ENCODE measurements around the gene RPEL1. TPM values are rescaled to one million over a fixed set of nuclear protein-coding genes. Genes with fewer than 3 reads are reported as not detected.

The RPEL1 gene
- total RNA-seq, 1 experiment from 2014 or later = 0.10 TPM

- Histone ChIP-seq H3K4me2 (ENCODE audit: low read length) (no peak overlapping the region), H3K27me3 (ENCODE audit: insufficient read depth, low read length) (peaks cover 39% of the 10 kb centered on the region), H3K4me1 (ENCODE audit: control insufficient read depth in 1 of 2, insufficient read depth in 2 of 2, low read length in 2 of 2) (peaks cover 7 to 11% of the 10 kb centered on the region in 2 experiments), H3K36me3 (ENCODE audit: control insufficient read depth in 1 of 2, insufficient read depth in 2 of 2, low read length in 2 of 2) (no peaks in the 10 kb centered on the region), H3K9me2 (ENCODE audit: insufficient read depth) (no peaks in the 10 kb centered on the region), H3K4me3 (replicated peaks in 1 of 2; ENCODE audit: low read depth in 1 of 2, low read length in 2 of 2) (no peak overlapping the region), H3K79me2 (ENCODE audit: insufficient read depth, low read length) (no peaks in the 10 kb centered on the region), H2AFZ (ENCODE audit: low read depth, low read length, poor library complexity, severe bottlenecking) (no peak overlapping the region), H4K20me1 (ENCODE audit: insufficient read depth) (no peaks in the 10 kb centered on the region), H3K27ac (ENCODE audit: low read depth, low read length) (no peak overlapping the region), H3K9me3 (ENCODE audit: control insufficient read depth in 1 of 2, insufficient read depth in 1 of 2, low read depth in 1 of 2, low read length in 2 of 2) (no peaks in the 10 kb centered on the region), H3K9ac (ENCODE audit: low read length) (no peak overlapping the region)
- DNase-seq (ENCODE audit: low read depth, low spot score) (no peak), ATAC-seq (no peak)
- POLR2A ChIA-PET = no interaction called here
- RAD21 ChIA-PET (ENCODE audit: low non-redundant PET in 1 of 2, low total read pairs in 2 of 2, uncharacterized antibody in 2 of 2, unreplicated experiment in 2 of 2) = no interaction called here
- intact Hi-C loops (cut with micrococcal nuclease) = no loop called here
- CTCF ChIA-PET = no interaction called here
- no TSS peak for BruUV-seq (replicated peaks)
- no peak for TF ChIP-seq JUND (IDR thresholded peaks at IDR 0.05)
- TF ChIP-seq EZH2phosphoT487 (IDR thresholded peaks at IDR 0.05; ENCODE audit: borderline replicate concordance) = no peak
- no peak for TF ChIP-seq MAX (IDR thresholded peaks at IDR 0.05)
- TF ChIP-seq, protein P1, sequence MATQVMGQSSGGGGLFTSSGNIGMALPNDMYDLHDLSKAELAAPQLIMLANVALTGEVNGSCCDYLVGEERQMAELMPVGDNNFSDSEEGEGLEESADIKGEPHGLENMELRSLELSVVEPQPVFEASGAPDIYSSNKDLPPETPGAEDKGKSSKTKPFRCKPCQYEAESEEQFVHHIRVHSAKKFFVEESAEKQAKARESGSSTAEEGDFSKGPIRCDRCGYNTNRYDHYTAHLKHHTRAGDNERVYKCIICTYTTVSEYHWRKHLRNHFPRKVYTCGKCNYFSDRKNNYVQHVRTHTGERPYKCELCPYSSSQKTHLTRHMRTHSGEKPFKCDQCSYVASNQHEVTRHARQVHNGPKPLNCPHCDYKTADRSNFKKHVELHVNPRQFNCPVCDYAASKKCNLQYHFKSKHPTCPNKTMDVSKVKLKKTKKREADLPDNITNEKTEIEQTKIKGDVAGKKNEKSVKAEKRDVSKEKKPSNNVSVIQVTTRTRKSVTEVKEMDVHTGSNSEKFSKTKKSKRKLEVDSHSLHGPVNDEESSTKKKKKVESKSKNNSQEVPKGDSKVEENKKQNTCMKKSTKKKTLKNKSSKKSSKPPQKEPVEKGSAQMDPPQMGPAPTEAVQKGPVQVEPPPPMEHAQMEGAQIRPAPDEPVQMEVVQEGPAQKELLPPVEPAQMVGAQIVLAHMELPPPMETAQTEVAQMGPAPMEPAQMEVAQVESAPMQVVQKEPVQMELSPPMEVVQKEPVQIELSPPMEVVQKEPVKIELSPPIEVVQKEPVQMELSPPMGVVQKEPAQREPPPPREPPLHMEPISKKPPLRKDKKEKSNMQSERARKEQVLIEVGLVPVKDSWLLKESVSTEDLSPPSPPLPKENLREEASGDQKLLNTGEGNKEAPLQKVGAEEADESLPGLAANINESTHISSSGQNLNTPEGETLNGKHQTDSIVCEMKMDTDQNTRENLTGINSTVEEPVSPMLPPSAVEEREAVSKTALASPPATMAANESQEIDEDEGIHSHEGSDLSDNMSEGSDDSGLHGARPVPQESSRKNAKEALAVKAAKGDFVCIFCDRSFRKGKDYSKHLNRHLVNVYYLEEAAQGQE (IDR thresholded peaks at IDR 0.05; ENCODE audit: low read depth) = no peak
- TF ChIP-seq ZNF274 (IDR thresholded peaks at IDR 0.05; ENCODE audit: low read depth, low read length) = no peak
- TF ChIP-seq POLR2A (IDR thresholded peaks at IDR 0.05; ENCODE audit: borderline replicate concordance, extremely low read depth, insufficient read depth, insufficient read length) = no peak
- no peak for TF ChIP-seq EGR1 (IDR thresholded peaks at IDR 0.05; ENCODE audit: low read depth)
- TF ChIP-seq SP1 (IDR thresholded peaks at IDR 0.05; ENCODE audit: low read depth) = no peak
- TF ChIP-seq ELF1 (IDR thresholded peaks at IDR 0.05; ENCODE audit: borderline replicate concordance, low read depth) = no peak
- no peak for TF ChIP-seq YY1 (IDR thresholded peaks at IDR 0.05; ENCODE audit: extremely low read depth, insufficient replicate concordance, low read depth, low read length)
- TF ChIP-seq, protein P2, sequence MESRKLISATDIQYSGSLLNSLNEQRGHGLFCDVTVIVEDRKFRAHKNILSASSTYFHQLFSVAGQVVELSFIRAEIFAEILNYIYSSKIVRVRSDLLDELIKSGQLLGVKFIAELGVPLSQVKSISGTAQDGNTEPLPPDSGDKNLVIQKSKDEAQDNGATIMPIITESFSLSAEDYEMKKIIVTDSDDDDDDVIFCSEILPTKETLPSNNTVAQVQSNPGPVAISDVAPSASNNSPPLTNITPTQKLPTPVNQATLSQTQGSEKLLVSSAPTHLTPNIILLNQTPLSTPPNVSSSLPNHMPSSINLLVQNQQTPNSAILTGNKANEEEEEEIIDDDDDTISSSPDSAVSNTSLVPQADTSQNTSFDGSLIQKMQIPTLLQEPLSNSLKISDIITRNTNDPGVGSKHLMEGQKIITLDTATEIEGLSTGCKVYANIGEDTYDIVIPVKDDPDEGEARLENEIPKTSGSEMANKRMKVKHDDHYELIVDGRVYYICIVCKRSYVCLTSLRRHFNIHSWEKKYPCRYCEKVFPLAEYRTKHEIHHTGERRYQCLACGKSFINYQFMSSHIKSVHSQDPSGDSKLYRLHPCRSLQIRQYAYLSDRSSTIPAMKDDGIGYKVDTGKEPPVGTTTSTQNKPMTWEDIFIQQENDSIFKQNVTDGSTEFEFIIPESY (IDR thresholded peaks at IDR 0.05; ENCODE audit: extremely low read depth, insufficient replicate concordance, low read length) = no peak
Observed at GRCh38 chr10:103277713-103278536, 32.2 kb downstream of the RPEL1 start.

Data from HCT116 (cell line).